GM18951 (cell line): Measurements from ENCODE around the gene TMEM107.

ENCODE experiments used
- POLR2A ChIP-seq: IDR thresholded peaks from 4 replicates; pipeline ENCODE4 v1.6.1; 2011; ENCODE audit warnings: mild to moderate bottlenecking; ENCODE audit not compliant: insufficient read length, insufficient read depth; ENCODE audit errors: extremely low read depth
- in situ Hi-C: fragments of 300-500 bp; cut with MboI; formaldehyde crosslinking; loops from one replicate; pipeline ENCODE4 v1.12.0; 2022; ENCODE audit warnings: low sequenced_read_pairs, mixed read lengths, inconsistent platforms; ENCODE audit not compliant: unreplicated experiment

Gene TMEM107

GRCh38 chr17:8133399-8133798 lies 42.8 kb downstream of the TMEM107 start:
- TF ChIP-seq POLR2A: no peak
- in situ Hi-C loops: no loop called here

- in situ Hi-C loops: no loop called here
- no peak for TF ChIP-seq POLR2A
Measured at GRCh38 chr17:8131844-8132441, 44.2 kb downstream of the TMEM107 start.

GRCh38 chr17:8128125-8128784 lies 47.9 kb downstream of the TMEM107 start:
- no peak for TF ChIP-seq POLR2A
- in situ Hi-C loops: no loop called here

- peak; percentile 40 for TF ChIP-seq POLR2A
- in situ Hi-C loops: no loop called here
Measured at GRCh38 chr17:8126491-8127066, 49.6 kb downstream of the TMEM107 start.

GRCh38 chr17:8125947-8126490 lies 50.2 kb downstream of the TMEM107 start:
- TF ChIP-seq POLR2A: no peak
- in situ Hi-C loops: no loop called here

- in situ Hi-C loops: no loop called here
- TF ChIP-seq POLR2A: no peak
Measured at GRCh38 chr17:8125154-8125946, 50.8 kb downstream of the TMEM107 start.

GRCh38 chr17:8124350-8125153 lies 51.6 kb downstream of the TMEM107 start:
- TF ChIP-seq POLR2A: no peak
- in situ Hi-C loops: no loop called here

GRCh38 chr17:8123695-8124349 lies 52.4 kb downstream of the TMEM107 start, which contains the start of gene HES7:
HES7 (minus strand) TSS chr17:8124106; CDS start chr17:8124084, 22 bp downstream.
- TF ChIP-seq POLR2A: no peak
- in situ Hi-C loops: no loop called here

GRCh38 chr17:8122924-8123694 lies 53.1 kb downstream of the TMEM107 start:
- in situ Hi-C loops: no loop called here

More at GRCh38 chr17:8122924-8123694, 53.1 kb downstream of the TMEM107 start:
- TF ChIP-seq POLR2A: no peak
